GM18498 (cell line): ENCODE data around the gene TMEM190.
"Not testable (repeated sequence)": the region's sequence is repeated elsewhere in the genome, so short reads cannot be mapped to it uniquely, and the experiment has no call there.

Experiments used
- ATAC-seq: cut with Tn5 transposase; IDR thresholded peaks from one replicate; pipeline ENCODE4 v1.9.1; 2021; ENCODE audit warnings: mild to moderate bottlenecking, moderate library complexity; ENCODE audit not compliant: unreplicated experiment

Gene TMEM190

GRCh38 chr19:55376241-55376933 lies at the start of gene TMEM190:
Gene TMEM190, plus strand, starts transcription at chr19:55376826. Its CDS starts 28 bp downstream, at chr19:55376854.
- no peak for ATAC-seq

GRCh38 chr19:55328774-55329318 lies 47.8 kb upstream of the TMEM190 start:
- ATAC-seq: not testable (repeated sequence)

GRCh38 chr19:55329791-55330190 lies 46.8 kb upstream of the TMEM190 start:
- ATAC-seq: not testable (repeated sequence)

- ATAC-seq: no peak
Observed at GRCh38 chr19:55333870-55334269, 42.8 kb upstream of the TMEM190 start.

GRCh38 chr19:55336101-55336500 lies 40.5 kb upstream of the TMEM190 start:
- no peak for ATAC-seq

- ATAC-seq: peak; percentile 83
Observed at GRCh38 chr19:55339105-55339888, 37.3 kb upstream of the TMEM190 start, which contains the start of gene KMT5C. Gene KMT5C, plus strand, starts transcription at chr19:55339876. Its CDS starts 2,061 bp downstream, at chr19:55341937.

- no peak for ATAC-seq
Observed at GRCh38 chr19:55339889-55340783, 36.5 kb upstream of the TMEM190 start.

GRCh38 chr19:55340784-55341147 lies 35.9 kb upstream of the TMEM190 start:
- no peak for ATAC-seq

GRCh38 chr19:55341171-55341588 lies 35.4 kb upstream of the TMEM190 start:
- ATAC-seq: no peak

GRCh38 chr19:55341595-55342531 lies 34.8 kb upstream of the TMEM190 start:
- ATAC-seq: no peak

GRCh38 chr19:55344444-55344843 lies 32.2 kb upstream of the TMEM190 start:
- no peak for ATAC-seq

GRCh38 chr19:55345101-55345817 lies 31.4 kb upstream of the TMEM190 start:
- ATAC-seq: no peak

GRCh38 chr19:55345818-55346724 lies 30.6 kb upstream of the TMEM190 start:
- no peak for ATAC-seq

- ATAC-seq: no peak
Observed at GRCh38 chr19:55346725-55347441, 29.7 kb upstream of the TMEM190 start.

GRCh38 chr19:55347442-55348009 lies 29.1 kb upstream of the TMEM190 start:
- ATAC-seq: no peak

GRCh38 chr19:55348317-55349034 lies 28.1 kb upstream of the TMEM190 start:
- ATAC-seq: no peak
